Measurements from ENCODE around the gene ARHGEF11. TPM values are rescaled to one million over a fixed set of nuclear protein-coding genes. Genes with fewer than 3 reads are reported as not detected.

ARHGEF11 gene
- total and polyA plus RNA-seq, 2 donors = 23.8 to 28.7 TPM

- Histone ChIP-seq H3K4me1 (ENCODE audit: insufficient read depth) (no peaks in the 10 kb centered on the region), H3K4me3 (ENCODE audit: low read depth, low read length) (no peak overlapping the region), H3K36me3 (ENCODE audit: insufficient read depth) (no peaks in the 10 kb centered on the region), H3K27ac (ENCODE audit: low read depth) (no peak overlapping the region)
- no peak for DNase-seq (ENCODE audit: extremely low spot score)
- WGBS = 82% methylated on average over 5 of the region's 5 CpGs
Measured at GRCh38 chr1:156909671-156910070, 135.9 kb downstream of the ARHGEF11 start.

- no peak overlapping the region for H3K27ac ChIP-seq (ENCODE audit: low read depth)
- H3K4me1 ChIP-seq (ENCODE audit: insufficient read depth) = no peaks in the 10 kb centered on the region
- H3K36me3 ChIP-seq (ENCODE audit: insufficient read depth) = no peaks in the 10 kb centered on the region
- no peak overlapping the region for H3K4me3 ChIP-seq (ENCODE audit: low read depth, low read length)
- no peak for DNase-seq (ENCODE audit: extremely low spot score)
- WGBS = 65% methylated on average over 10 of the region's 10 CpGs
Measured at GRCh38 chr1:156908955-156909354, 136.6 kb downstream of the ARHGEF11 start.

GRCh38 chr1:156908541-156908940 lies 137.0 kb downstream of the ARHGEF11 start:
- no peak overlapping the region for H3K27ac ChIP-seq (ENCODE audit: low read depth)
- no peak overlapping the region for H3K4me3 ChIP-seq (ENCODE audit: low read depth, low read length)
- 75% methylated on average over 29 of the region's 29 CpGs for WGBS
- no peaks in the 10 kb centered on the region for H3K4me1 ChIP-seq (ENCODE audit: insufficient read depth)
- no peaks in the 10 kb centered on the region for H3K36me3 ChIP-seq (ENCODE audit: insufficient read depth)
- DNase-seq (ENCODE audit: extremely low spot score) = no peak

GRCh38 chr1:156906206-156906906 lies 139.2 kb downstream of the ARHGEF11 start:
- Histone ChIP-seq H3K27ac (ENCODE audit: low read depth) (no peak overlapping the region), H3K4me3 (ENCODE audit: low read depth, low read length) (no peak overlapping the region), H3K36me3 (ENCODE audit: insufficient read depth) (no peaks in the 10 kb centered on the region), H3K4me1 (ENCODE audit: insufficient read depth) (no peaks in the 10 kb centered on the region)
- WGBS = 94% methylated on average over 16 of the region's 16 CpGs
- DNase-seq (ENCODE audit: extremely low spot score) = no peak

GRCh38 chr1:156905651-156906050 lies 139.9 kb downstream of the ARHGEF11 start:
- WGBS = 72% methylated on average over 4 of the region's 4 CpGs
- no peaks in the 10 kb centered on the region for H3K4me1 ChIP-seq (ENCODE audit: insufficient read depth)
- H3K27ac ChIP-seq (ENCODE audit: low read depth) = no peak overlapping the region
- no peak for DNase-seq (ENCODE audit: extremely low spot score)
- no peaks in the 10 kb centered on the region for H3K36me3 ChIP-seq (ENCODE audit: insufficient read depth)
- H3K4me3 ChIP-seq (ENCODE audit: low read depth, low read length) = no peak overlapping the region

- no peaks in the 10 kb centered on the region for H3K4me1 ChIP-seq (ENCODE audit: insufficient read depth)
- 87% methylated on average over 16 of the region's 16 CpGs for WGBS
- H3K4me3 ChIP-seq (ENCODE audit: low read depth, low read length) = no peak overlapping the region
- H3K27ac ChIP-seq (ENCODE audit: low read depth) = no peak overlapping the region
- no peak for DNase-seq (ENCODE audit: extremely low spot score)
- no peaks in the 10 kb centered on the region for H3K36me3 ChIP-seq (ENCODE audit: insufficient read depth)
Measured at GRCh38 chr1:156905176-156905575, 140.4 kb downstream of the ARHGEF11 start.

- H3K4me3 ChIP-seq (ENCODE audit: low read depth, low read length) = no peak overlapping the region
- no peak for DNase-seq (ENCODE audit: extremely low spot score)
- no peak overlapping the region for H3K27ac ChIP-seq (ENCODE audit: low read depth)
- H3K36me3 ChIP-seq (ENCODE audit: insufficient read depth) = no peaks in the 10 kb centered on the region
- no peaks in the 10 kb centered on the region for H3K4me1 ChIP-seq (ENCODE audit: insufficient read depth)
- 69% methylated on average over 19 of the region's 19 CpGs for WGBS
Measured at GRCh38 chr1:156904187-156904959, 141.2 kb downstream of the ARHGEF11 start.

GRCh38 chr1:156903328-156904091 lies 142.0 kb downstream of the ARHGEF11 start:
- Histone ChIP-seq H3K27ac (ENCODE audit: low read depth) (no peak overlapping the region), H3K4me3 (ENCODE audit: low read depth, low read length) (no peak overlapping the region), H3K36me3 (ENCODE audit: insufficient read depth) (no peaks in the 10 kb centered on the region), H3K4me1 (ENCODE audit: insufficient read depth) (no peaks in the 10 kb centered on the region)
- 76% methylated on average over 15 of the region's 15 CpGs for WGBS
- DNase-seq (ENCODE audit: extremely low spot score) = no peak

- DNase-seq (ENCODE audit: extremely low spot score) = no peak
- 67% methylated on average over 22 of the region's 23 CpGs for WGBS
- no peaks in the 10 kb centered on the region for H3K36me3 ChIP-seq (ENCODE audit: insufficient read depth)
- H3K27ac ChIP-seq (ENCODE audit: low read depth) = no peak overlapping the region
- no peak overlapping the region for H3K4me3 ChIP-seq (ENCODE audit: low read depth, low read length)
- no peaks in the 10 kb centered on the region for H3K4me1 ChIP-seq (ENCODE audit: insufficient read depth)
Measured at GRCh38 chr1:156901966-156902915, 143.3 kb downstream of the ARHGEF11 start.

GRCh38 chr1:156901590-156901900 lies 144.0 kb downstream of the ARHGEF11 start:
- no peaks in the 10 kb centered on the region for H3K4me1 ChIP-seq (ENCODE audit: insufficient read depth)
- no peak overlapping the region for H3K4me3 ChIP-seq (ENCODE audit: low read depth, low read length)
- H3K36me3 ChIP-seq (ENCODE audit: insufficient read depth) = no peaks in the 10 kb centered on the region
- 90% methylated on average over 4 of the region's 4 CpGs for WGBS
- no peak overlapping the region for H3K27ac ChIP-seq (ENCODE audit: low read depth)
- no peak for DNase-seq (ENCODE audit: extremely low spot score)

GRCh38 chr1:156900896-156901589 lies 144.5 kb downstream of the ARHGEF11 start:
- H3K4me3 ChIP-seq (ENCODE audit: low read depth, low read length) = no peak overlapping the region
- H3K4me1 ChIP-seq (ENCODE audit: insufficient read depth) = no peaks in the 10 kb centered on the region
- H3K36me3 ChIP-seq (ENCODE audit: insufficient read depth) = no peaks in the 10 kb centered on the region
- H3K27ac ChIP-seq (ENCODE audit: low read depth) = no peak overlapping the region
- 69% methylated on average over 6 of the region's 6 CpGs for WGBS
- no peak for DNase-seq (ENCODE audit: extremely low spot score)

GRCh38 chr1:156899956-156900718 lies 145.4 kb downstream of the ARHGEF11 start:
- DNase-seq (ENCODE audit: extremely low spot score) = no peak

More at GRCh38 chr1:156899956-156900718, 145.4 kb downstream of the ARHGEF11 start:
- no peaks in the 10 kb centered on the region for H3K36me3 ChIP-seq (ENCODE audit: insufficient read depth)
- 54% methylated on average over 12 of the region's 12 CpGs for WGBS
- no peak overlapping the region for H3K27ac ChIP-seq (ENCODE audit: low read depth)
- no peak overlapping the region for H3K4me3 ChIP-seq (ENCODE audit: low read depth, low read length)
- H3K4me1 ChIP-seq (ENCODE audit: insufficient read depth) = no peaks in the 10 kb centered on the region

All from urinary bladder (tissue), 4 donors.